Stimulated activated CD8-positive, alpha-beta memory T cell treated with anti-CD3 and anti-CD28 coated beads, Interleukin-7, amount 100 ng/mL, for 4 hours (primary cell): ENCODE results near the gene TSPAN1.

Source experiments
- DNase-seq, 2 donors: peaks; one replicate each; pipeline ENCODE4 v3.0.0-alpha.2; 2020; ENCODE audit warnings: low read depth in 2 of 2

TSPAN1 gene

DNA sequence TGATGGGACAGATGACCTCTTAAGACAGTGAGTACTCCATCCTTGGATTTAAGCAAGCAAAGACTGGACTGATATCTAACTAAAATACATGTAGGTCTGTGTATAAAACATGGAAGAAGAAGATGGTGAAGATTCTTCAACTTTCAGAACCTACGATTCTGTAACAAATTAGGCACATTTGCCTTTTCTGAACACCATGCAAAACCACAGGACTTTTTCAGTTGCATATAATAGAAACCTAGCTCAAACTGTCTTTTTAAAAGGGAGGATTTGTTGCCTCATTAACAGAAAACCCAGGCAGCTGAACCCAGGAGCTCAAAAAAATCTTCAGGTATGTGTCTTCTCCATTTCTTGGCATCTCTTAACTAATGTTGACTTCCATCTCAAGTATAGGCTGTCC lies 14.7 kb upstream of the TSPAN1 start:
- DNase-seq, result no peak

- DNase-seq, result peak in 1 of 2 donors; percentile 17
Observed at GRCh38 chr1:46166521-46167462, 8.1 kb upstream of the TSPAN1 start.

- DNase-seq, result no peak
Observed at GRCh38 chr1:46168477-46168876, 6.4 kb upstream of the TSPAN1 start.

DNA sequence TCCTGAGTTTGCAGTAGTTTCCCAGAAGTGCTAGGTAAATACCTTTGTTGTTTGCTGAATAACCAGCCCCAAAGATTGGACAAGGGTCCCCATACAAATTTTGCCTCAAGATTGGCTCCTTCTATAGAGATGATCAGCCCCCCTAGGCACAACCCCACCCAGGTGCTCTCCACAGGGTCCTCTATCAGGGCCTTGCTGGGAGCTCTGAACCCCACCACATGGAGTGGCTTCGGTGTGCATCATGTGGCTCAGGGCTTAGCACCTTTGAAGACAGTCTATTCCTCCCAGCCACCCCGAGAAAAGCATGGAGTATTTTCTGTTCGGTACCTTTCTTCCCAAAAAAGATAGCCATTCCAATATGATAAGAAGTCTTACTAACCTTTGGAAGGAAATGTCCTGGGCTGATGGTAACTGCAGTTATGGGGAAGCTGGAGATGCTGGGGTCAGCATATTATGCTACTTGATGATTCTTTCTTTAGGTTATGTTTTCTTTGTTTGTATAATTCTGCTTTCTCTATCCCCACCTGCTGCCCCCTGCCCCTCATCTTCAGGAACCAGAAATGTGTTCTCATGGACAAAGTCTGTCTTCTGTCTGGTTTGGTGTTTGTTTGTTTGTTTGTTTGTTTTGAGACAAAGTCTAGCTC lies 5.0 kb upstream of the TSPAN1 start:
- no peak for DNase-seq

DNA sequence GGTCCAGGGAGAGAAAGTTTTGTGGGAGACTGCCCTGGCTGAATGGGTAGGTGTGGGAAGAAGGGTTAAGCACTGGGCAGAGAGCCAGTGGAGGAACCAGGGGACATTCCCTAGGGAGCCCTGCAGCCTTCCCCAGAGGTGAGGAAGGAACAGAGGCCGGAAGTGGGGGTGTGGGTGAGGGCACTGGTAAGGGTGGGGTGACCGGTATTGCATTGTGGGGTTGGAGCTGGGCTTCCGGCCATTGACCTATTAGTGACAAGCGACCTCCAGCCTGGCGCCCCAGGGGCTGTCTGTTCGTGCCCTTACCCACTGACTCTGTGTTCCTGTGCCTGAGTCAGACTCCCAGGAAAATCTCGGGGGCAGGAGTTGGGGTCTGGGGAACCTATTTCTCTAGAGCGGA lies 3.5 kb upstream of the TSPAN1 start:
- DNase-seq, result no peak

DNA sequence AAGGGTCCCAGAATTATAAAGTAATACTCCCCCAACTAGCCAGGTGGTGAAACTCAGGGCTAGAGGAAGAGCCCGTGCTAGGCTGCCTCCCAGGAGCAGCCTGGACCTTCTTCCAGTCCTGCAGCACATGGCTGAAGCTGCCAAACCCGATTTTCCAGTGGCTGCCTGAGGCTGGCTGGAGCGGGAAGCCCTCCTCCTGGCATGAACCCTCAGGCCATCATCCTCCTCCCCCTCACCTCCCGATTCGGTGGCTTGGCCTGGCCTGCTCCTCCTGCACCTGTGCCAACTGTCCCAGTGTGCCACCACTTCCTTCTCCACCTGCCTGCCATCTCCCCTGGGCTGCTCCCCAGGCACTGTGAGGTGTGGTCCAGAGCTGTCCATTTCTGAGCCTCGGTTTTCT lies 3.0 kb upstream of the TSPAN1 start:
- no peak for DNase-seq

DNA sequence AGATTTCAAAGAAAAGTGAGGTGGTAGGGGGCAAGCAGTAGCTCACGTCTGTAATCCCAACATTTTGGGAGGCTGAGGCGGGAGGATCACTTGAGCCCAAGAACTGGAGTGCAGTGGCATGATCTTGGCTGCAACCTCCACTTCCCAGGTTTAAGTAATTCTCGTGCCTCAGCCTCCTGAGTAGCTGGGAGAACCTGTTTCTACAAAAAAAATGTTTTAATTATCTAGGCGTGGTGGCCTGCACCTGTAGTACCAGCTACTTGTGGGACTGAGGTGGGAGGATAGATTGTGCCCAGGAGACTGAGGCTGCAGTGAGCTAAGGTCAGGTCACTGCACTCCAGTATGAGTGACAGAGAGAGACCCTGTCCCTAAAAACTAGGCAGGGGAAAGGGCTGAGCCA lies 2.6 kb upstream of the TSPAN1 start:
- DNase-seq, result no peak

DNA sequence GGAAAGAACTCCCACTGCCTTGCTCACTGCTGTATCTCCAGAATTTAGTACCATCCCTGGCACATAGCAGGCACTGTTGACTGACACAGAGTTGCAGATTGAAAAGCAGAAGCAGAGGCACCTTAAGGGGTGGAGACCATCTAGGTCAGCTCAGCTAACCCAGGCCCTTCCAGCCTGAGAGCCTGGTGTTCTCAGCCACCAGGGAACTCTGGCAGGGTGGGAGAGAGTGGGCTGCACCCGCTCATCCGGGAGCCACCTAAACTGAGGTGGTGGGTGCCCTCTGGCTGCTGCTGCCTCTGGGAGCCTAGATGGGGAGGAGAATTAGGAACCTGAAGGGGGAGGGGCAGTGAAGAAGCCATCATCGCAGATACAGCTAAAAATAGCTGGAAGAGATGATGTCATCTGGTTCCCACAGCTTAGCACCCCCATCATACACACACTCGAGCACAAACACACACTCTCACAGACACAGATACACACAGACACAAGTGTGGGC lies 1.5 kb upstream of the TSPAN1 start:
- DNase-seq, result no peak

DNA sequence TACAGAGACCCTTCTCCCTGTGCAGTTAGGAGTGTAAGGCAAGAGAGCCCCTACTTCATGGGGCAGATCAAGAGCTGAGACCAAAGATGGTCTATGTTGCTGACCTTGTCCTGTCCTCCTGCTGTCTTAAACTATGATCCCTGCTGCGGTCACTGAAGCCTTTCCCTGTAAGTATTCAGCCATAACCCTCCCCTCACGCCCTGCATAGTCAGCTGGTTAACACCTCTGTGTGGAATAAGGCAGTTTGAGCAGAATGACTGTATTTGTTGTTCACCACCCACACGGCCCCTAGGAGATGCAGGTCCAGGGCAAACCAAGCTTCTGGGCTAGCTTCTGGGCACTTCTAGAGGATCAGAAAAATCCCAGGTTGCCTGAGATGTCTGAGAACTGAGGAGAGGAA lies 356 bp downstream of the TSPAN1 start:
- no peak for DNase-seq

DNA sequence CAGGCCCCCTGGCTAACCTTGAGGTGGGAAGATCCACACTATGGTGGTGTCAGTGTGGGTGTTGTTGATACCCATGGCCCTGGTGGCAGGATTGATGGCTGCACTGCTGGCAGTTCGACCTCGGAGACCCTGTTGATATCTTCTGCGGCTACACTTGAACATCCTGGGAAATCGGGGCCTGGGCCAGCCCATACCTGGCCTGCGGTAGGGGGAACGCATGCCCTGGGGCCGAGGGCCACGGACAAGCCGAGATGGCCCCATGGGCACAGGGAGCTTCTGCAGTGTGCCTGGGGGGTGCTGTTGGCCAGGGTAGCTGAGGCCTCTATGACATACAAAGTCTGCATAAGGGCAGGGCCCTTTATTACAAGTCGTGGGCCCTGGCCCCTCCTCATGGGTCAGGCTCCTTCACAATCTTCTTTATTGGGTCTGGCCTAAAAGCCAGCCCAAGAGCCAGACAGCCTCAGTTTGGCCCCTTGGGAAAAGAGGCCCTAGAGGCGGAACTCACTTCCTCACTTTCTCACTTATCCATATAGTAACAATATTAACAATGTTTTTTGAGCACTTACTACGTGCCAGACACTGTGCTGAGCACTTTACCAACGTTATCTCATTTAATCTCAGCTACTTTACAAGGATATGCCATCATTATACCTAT lies 1.5 kb downstream of the TSPAN1 start, which contains the start of gene P3R3URF:
Gene P3R3URF (minus strand): TSS at position 278 of the 655 bp plus-strand sequence. CDS start 17 bp downstream, at position 261.
- DNase-seq, result no peak

DNA sequence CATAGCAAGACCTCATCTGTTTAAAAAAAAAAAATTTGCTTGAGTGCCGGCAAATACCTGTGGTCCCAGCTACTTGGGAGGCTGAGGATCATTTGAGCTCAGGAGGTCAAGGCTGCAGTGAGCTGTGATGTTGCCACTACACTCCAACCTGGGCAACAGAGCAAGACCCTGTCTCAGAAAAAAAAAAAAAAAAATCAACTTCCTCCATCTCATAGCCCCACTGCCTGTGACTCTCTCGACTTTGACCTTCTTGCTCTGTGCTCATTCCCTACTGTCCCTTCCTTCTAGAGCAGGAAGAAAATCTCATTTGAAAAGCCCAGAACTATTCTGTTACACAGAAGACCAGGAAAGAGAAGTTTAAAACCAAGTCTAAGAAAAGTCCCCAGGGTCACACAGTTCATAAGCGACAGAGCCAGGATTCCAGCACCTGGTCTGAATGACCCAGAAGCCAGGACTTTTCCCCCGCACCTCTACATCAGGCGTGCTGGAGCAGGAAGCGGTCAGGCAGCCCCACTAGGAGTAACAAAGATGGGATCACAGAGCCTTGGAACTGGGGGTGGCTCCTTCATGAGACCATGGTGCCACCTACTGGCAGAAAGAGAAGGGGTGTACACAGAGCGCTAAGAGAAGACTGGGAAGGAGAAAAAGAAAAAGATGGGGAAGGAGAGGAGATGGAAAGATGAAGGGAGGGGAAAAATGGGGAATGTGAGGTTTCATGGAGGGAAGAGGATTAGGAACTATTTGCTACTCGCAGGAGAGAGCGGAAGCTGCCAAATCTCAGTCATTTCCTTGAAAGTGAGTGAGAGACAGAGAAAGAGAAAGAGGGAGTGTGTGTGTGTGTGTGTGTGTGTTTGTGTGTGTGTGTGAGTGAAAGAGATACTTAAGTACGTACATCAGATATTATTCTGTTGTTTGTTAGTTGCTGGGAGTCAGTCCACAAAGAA lies 4.5 kb downstream of the TSPAN1 start:
- peak; percentile 19 to 44 for DNase-seq

GRCh38 chr1:46180082-46180616 lies 5.3 kb downstream of the TSPAN1 start:
- no peak for DNase-seq

DNA sequence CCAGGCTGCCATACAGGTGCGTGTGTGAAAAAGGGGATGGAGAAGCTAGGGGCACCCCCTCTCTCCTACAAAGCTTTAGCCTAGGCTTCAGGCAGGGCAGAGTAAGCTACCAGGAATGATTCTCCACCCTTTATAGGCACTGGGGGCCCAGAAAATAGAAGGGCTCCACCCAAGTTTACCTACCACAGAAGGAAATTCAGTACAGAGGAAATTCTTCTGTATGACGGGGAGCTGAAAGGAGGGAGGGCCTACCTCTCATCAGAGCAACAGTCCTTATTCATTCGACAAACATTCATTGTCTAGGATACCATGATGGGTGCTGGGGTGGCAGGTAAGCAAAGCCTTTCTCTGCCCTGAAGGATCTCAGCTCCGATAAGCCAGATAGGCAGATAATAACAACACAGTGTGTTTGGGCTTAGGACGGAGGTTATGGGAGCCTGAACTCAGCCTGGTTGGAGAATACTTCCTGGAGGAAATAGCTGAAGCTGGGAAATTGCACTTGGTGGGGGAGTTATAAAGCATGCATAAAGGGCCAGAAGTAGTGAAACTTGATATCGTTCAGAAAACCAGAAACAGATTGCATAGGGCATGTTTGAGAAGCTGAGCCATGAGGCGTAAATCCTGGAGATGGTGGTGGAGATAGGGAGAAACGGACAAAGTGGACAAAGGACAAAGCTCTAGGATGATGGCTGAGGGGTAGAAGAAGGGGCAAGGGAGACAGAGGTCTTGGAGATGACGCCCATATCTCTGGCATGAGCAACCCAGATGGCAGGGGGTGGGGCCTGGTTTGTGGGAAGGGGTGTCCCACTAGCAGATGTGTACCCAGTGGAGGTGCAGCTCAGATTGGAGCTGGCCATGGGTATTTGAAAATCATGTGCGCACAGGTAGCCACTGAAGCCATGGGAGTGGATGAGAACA lies 6.7 kb downstream of the TSPAN1 start:
- no peak for DNase-seq

GRCh38 chr1:46183079-46183847 lies 8.4 kb downstream of the TSPAN1 start:
- no peak for DNase-seq

DNA sequence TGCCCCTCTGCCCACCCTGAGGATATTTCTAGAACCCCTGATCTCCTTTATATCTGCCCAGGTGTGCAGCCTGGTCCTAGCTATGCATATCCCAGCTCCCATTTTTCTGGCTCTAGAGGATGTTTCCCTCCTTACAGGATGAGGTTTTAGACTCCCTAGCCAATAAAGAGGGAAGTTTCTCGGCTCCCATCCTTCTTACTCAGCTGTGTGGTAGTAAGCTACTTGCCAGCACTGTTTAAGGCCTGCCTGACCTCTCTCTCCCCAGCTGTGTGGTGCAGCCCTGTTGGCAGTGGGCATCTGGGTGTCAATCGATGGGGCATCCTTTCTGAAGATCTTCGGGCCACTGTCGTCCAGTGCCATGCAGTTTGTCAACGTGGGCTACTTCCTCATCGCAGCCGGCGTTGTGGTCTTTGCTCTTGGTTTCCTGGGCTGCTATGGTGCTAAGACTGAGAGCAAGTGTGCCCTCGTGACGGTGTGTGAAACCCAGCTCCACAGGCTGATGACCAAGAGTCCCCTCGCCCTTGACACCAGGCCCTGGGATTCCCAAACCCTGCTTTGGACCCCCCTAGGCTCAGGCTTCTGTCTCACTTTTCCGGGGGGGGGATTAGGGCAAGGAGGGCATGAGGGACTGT lies 9.2 kb downstream of the TSPAN1 start:
- no peak for DNase-seq

DNA sequence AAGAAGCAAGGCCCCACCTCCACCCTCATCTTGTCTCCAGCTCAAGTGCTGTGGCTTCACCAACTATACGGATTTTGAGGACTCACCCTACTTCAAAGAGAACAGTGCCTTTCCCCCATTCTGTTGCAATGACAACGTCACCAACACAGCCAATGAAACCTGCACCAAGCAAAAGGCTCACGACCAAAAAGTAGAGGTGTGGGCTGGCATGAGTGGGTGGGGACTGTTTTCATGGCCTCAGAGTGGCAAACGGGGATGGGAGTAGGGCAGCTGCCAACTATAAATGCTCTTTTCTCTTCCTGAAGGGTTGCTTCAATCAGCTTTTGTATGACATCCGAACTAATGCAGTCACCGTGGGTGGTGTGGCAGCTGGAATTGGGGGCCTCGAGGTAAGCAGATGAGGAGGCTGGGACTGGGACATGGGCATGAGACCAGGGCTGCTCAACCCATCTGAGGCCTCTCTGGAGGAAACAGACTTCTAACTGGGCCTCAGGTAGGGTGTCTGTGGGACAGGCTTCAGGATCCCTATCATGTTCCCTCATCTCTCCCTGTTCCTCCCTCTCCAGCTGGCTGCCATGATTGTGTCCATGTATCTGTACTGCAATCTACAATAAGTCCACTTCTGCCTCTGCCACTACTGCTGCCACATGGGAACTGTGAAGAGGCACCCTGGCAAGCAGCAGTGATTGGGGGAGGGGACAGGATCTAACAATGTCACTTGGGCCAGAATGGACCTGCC lies 10.2 kb downstream of the TSPAN1 start:
- peak; percentile 38 to 50 for DNase-seq

GRCh38 chr1:46186076-46186475 lies 11.2 kb downstream of the TSPAN1 start:
- no peak for DNase-seq
